Hepatocyte (in vitro differentiated cells): ENCODE results near the gene DNMT3A.

Experiments
- CTCF ChIP-seq: fragments of 200-600 bp; sonication (generic); IDR thresholded peaks from 2 replicates; pipeline ENCODE4 v1.5.1; 2016; ENCODE audit warnings: antibody characterized with exemption, mild to moderate bottlenecking; ENCODE audit not compliant: poor library complexity
- EZH2 ChIP-seq: fragments of 200-600 bp; sonication (generic); IDR thresholded peaks from 2 replicates; pipeline ENCODE4 v1.6.1; 2016; ENCODE audit warnings: antibody characterized with exemption, mild to moderate bottlenecking, borderline replicate concordance

- TF ChIP-seq CTCF (no peak), EZH2 (no peak)
Measured at GRCh38 chr2:25380586-25381375, 39.1 kb upstream of the DNMT3A start.
